Bronchial epithelial cell (primary cell): ENCODE results near the gene TMEM198. TPM values are rescaled to one million over a fixed set of nuclear protein-coding genes. Genes with fewer than 3 reads are reported as not detected.

Experiments used
- DNase-seq: peaks from one replicate; pipeline ENCODE4 v3.0.0-alpha.2; 2010; ENCODE audit warnings: low read depth
- FAIRE-seq: peaks from 2 replicates; lab custom pipeline; 2011; peaks lifted over from hg19 to GRCh38; lab: Jason Lieb, UNC
- H3K27me3 ChIP-seq: 2 replicates; pipeline ENCODE4 v1.5.1; 2011; ENCODE audit warnings: low read length; ENCODE audit not compliant: control insufficient read depth, insufficient read depth
- H3K36me3 ChIP-seq: 2 replicates; pipeline ENCODE4 v1.5.1; 2011; ENCODE audit warnings: low read length; ENCODE audit not compliant: control insufficient read depth, insufficient read depth
- H3K4me3 ChIP-seq: 2 replicates; pipeline ENCODE4 v1.5.1; 2011; ENCODE audit warnings: mild to moderate bottlenecking, low read depth, low read length, control low read depth
- CTCF ChIP-seq: IDR thresholded peaks from 2 replicates; pipeline ENCODE4 v1.5.1; 2011; ENCODE audit warnings: mild to moderate bottlenecking, moderate library complexity, low read length, control low read depth, inconsistent platforms; ENCODE audit not compliant: insufficient read depth, severe bottlenecking
- total RNA-seq: library from RNA; depleted of rRNA; stranded (reverse); fragments of >200 nt; gene quantifications from 2 replicates; pipeline ENCODE4 v1.2.1, GENCODE V29; 2014

TMEM198 gene
- total RNA-seq, 1 donor from 2014 or later = under 0.01 TPM

- H3K27me3 ChIP-seq = peaks cover under 1% of the 10 kb centered on the region
- DNase-seq = no peak
- TF ChIP-seq CTCF = no peak
- H3K36me3 ChIP-seq = no peaks in the 10 kb centered on the region
- H3K4me3 ChIP-seq = no peak overlapping the region
- FAIRE-seq = peak; percentile 28
Observed at GRCh38 chr2:219557791-219558785, 14.3 kb downstream of the TMEM198 start.

DNA sequence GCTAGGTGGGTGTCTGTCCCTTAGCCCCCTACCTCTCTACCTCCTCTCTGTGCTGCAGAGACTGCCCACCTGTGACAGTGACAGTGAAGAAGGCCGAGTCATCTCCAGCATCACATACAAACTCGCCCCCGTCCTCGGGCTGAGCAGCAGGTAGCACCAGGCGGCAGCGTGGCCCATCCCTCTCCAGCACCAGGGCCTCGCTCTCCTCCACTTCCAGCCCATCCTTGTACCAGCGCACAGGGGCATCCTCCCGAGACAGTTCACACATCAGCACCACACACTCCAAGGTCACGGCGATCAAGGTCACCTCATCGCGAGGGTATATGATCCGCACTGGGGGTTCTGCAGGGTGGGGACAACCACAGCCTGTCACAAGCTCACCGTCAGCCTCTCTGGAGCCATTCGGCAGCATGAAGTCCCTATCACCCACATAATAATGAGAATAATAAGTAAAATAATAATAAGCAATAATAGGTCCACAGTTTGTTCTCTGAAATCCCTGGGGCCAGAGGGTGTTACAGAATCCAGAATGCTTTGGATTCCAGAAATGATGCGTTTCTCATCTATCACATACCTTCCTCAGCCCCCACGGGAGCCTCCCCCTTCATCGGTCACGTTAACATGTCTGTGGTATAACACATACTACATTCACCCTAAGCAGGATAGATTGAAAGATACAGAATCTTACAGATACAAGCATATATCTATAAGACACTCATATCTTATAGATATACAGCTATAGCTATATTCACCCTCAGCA lies 15.5 kb downstream of the TMEM198 start:
- no peak for FAIRE-seq
- Histone ChIP-seq H3K36me3 (no peaks in the 10 kb centered on the region), H3K27me3 (no peaks in the 10 kb centered on the region), H3K4me3 (no peak overlapping the region)
- DNase-seq = no peak
- no peak for TF ChIP-seq CTCF

DNA sequence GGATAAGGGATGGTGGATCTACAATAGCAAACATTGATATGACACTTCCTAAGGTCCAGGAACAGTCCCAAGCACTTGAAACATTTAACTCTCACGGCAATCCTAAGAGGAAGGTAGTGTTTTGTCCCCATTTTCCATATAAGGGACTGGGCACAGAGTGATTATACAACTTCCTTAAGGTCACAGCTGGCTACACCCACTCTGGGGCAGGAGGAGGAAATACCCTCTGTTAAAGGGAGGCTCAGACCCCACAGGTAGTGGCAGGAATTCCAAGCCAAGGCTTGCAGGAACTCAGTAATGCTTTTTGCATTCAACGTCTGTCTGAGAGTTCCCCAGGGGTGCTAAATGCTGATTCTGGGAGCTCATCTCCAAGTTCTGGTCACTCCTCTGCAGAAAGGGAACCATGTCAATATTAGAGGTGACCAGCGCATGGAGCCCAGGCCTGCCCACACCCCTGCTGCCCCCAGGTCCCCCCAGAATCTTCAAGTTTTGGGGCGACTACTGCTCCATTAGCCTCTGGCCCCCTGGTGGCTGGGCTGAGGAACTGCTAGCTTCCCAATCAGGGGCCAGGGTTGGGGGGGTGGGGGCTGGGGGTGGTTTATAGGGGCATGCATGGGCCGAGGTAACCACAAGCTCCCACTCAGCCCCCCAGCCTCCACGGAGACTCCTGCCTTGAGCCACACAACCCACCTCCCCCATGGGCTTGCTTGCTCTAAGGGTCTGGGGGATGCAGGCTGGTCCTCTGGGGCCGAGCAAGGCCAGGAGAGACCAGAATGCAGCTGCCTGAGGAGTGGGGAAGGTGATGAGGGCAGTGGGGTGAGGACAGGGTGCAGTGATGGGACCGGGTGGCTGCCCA lies 16.4 kb downstream of the TMEM198 start:
- H3K4me3 ChIP-seq = no peak overlapping the region
- FAIRE-seq (no peak), DNase-seq (no peak)
- no peaks in the 10 kb centered on the region for H3K36me3 ChIP-seq
- no peaks in the 10 kb centered on the region for H3K27me3 ChIP-seq
- peak; percentile 65 for TF ChIP-seq CTCF

DNA sequence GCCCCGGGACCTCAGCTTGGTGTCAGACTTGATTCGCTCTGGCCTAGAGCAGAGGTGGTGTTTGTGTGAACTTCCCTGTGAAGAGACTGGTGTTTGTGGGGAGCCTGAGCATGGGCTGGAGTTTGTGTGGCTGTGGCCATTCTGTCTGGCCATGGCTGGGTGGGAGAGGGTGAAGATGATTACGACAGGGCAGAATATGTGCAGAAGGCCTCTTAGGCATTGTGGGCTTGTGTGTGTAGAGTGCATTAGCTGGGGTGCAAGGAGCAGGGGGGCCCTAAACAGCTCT lies 17.0 kb downstream of the TMEM198 start:
- TF ChIP-seq CTCF = no peak
- FAIRE-seq (no peak), DNase-seq (no peak)
- H3K36me3 ChIP-seq = no peaks in the 10 kb centered on the region
- H3K27me3 ChIP-seq = no peaks in the 10 kb centered on the region
- no peak overlapping the region for H3K4me3 ChIP-seq

GRCh38 chr2:219561179-219562048 lies 17.6 kb downstream of the TMEM198 start:
- Histone ChIP-seq H3K36me3 (no peaks in the 10 kb centered on the region), H3K27me3 (no peaks in the 10 kb centered on the region), H3K4me3 (no peak overlapping the region)
- no peak for DNase-seq
- FAIRE-seq = no peak
- TF ChIP-seq CTCF = no peak
